Superior temporal gyrus (tissue), 1 donor: ENCODE results near the gene KAZN.
A peak's percentile ranks its signal among the peaks of the same experiment; 100 is the strongest.

ENCODE experiments used
- DNase-seq: peaks from one replicate; pipeline ENCODE4 v3.0.0-alpha.2; 2016; ENCODE audit errors: extremely low spot score

KAZN gene

GRCh38 chr1:14742181-14742980 is 143.9 kb downstream of the KAZN start:
- DNase-seq: peak; percentile 57

- DNase-seq: no peak
These were observed 144.9 kb downstream of the KAZN start for GRCh38 chr1:14743368-14743767.

GRCh38 chr1:14745001-14745720 is 146.7 kb downstream of the KAZN start:
- DNase-seq: no peak

GRCh38 chr1:14745789-14746188 is 147.3 kb downstream of the KAZN start:
- no peak for DNase-seq

- DNase-seq: no peak
These were observed 147.9 kb downstream of the KAZN start for GRCh38 chr1:14746393-14746792.

GRCh38 chr1:14748151-14748550 is 149.7 kb downstream of the KAZN start:
- DNase-seq: no peak

GRCh38 chr1:14748977-14749376 is 150.5 kb downstream of the KAZN start:
- no peak for DNase-seq

GRCh38 chr1:14750490-14750889 is 152.0 kb downstream of the KAZN start:
- DNase-seq: no peak

- DNase-seq: peak; percentile 32
These were observed 157.2 kb downstream of the KAZN start for GRCh38 chr1:14755518-14756252.

- DNase-seq: peak; percentile 55
These were observed 158.3 kb downstream of the KAZN start for GRCh38 chr1:14756589-14757285.

- DNase-seq: no peak
These were observed 158.8 kb downstream of the KAZN start for GRCh38 chr1:14757286-14757625.

GRCh38 chr1:14759042-14759818 is 160.7 kb downstream of the KAZN start:
- DNase-seq: no peak

GRCh38 chr1:14759843-14760242 is 161.4 kb downstream of the KAZN start:
- no peak for DNase-seq

GRCh38 chr1:14760780-14761179 is 162.3 kb downstream of the KAZN start:
- no peak for DNase-seq

GRCh38 chr1:14761291-14762153 is 163.0 kb downstream of the KAZN start:
- no peak for DNase-seq

GRCh38 chr1:14763977-14764376 is 165.5 kb downstream of the KAZN start:
- no peak for DNase-seq

GRCh38 chr1:14765773-14766172 is 167.3 kb downstream of the KAZN start:
- DNase-seq: no peak

- no peak for DNase-seq
These were observed 168.6 kb downstream of the KAZN start for GRCh38 chr1:14767075-14767474.

GRCh38 chr1:14768582-14769304 is 170.3 kb downstream of the KAZN start:
- no peak for DNase-seq
